HK-2 (cell line): Measurements from ENCODE around the gene RGS17.

Experiments used
- DNase-seq: peaks from one replicate; pipeline ENCODE4 v3.0.0-alpha.2; 2018; ENCODE audit not compliant: unreplicated experiment

Gene RGS17

GRCh38 chr6:153084393-153084792 is 46.7 kb downstream of the RGS17 start:
- DNase-seq = no peak

GRCh38 chr6:153083869-153084268 is 47.2 kb downstream of the RGS17 start:
- DNase-seq = no peak

- no peak for DNase-seq
Observed at GRCh38 chr6:153081914-153082313, 49.2 kb downstream of the RGS17 start.

- DNase-seq = no peak
Observed at GRCh38 chr6:153076431-153076830, 54.7 kb downstream of the RGS17 start.

- no peak for DNase-seq
Observed at GRCh38 chr6:153074761-153075160, 56.3 kb downstream of the RGS17 start.

GRCh38 chr6:153073841-153074240 is 57.2 kb downstream of the RGS17 start:
- DNase-seq = no peak

GRCh38 chr6:153070756-153071155 is 60.3 kb downstream of the RGS17 start:
- no peak for DNase-seq

GRCh38 chr6:153069897-153070296 is 61.2 kb downstream of the RGS17 start:
- no peak for DNase-seq

- no peak for DNase-seq
Observed at GRCh38 chr6:153065222-153065621, 65.9 kb downstream of the RGS17 start.

- DNase-seq = no peak
Observed at GRCh38 chr6:153063936-153064335, 67.1 kb downstream of the RGS17 start.

- DNase-seq = no peak
Observed at GRCh38 chr6:153062516-153062915, 68.6 kb downstream of the RGS17 start.

GRCh38 chr6:153059757-153060156 is 71.3 kb downstream of the RGS17 start:
- no peak for DNase-seq

- DNase-seq = no peak
Observed at GRCh38 chr6:153059311-153059710, 71.8 kb downstream of the RGS17 start.

GRCh38 chr6:153058909-153059308 is 72.2 kb downstream of the RGS17 start:
- no peak for DNase-seq

- DNase-seq = no peak
Observed at GRCh38 chr6:153058291-153058690, 72.8 kb downstream of the RGS17 start.

GRCh38 chr6:153056308-153056707 is 74.8 kb downstream of the RGS17 start:
- DNase-seq = no peak

GRCh38 chr6:153051801-153052200 is 79.3 kb downstream of the RGS17 start:
- no peak for DNase-seq

- DNase-seq = no peak
Observed at GRCh38 chr6:153048631-153049030, 82.5 kb downstream of the RGS17 start.

GRCh38 chr6:153047386-153047785 is 83.7 kb downstream of the RGS17 start:
- DNase-seq = no peak

GRCh38 chr6:153045271-153045670 is 85.8 kb downstream of the RGS17 start:
- no peak for DNase-seq

- no peak for DNase-seq
Observed at GRCh38 chr6:153044295-153044694, 86.8 kb downstream of the RGS17 start.

GRCh38 chr6:153043719-153044118 is 87.4 kb downstream of the RGS17 start:
- no peak for DNase-seq

- no peak for DNase-seq
Observed at GRCh38 chr6:153038378-153039057, 92.6 kb downstream of the RGS17 start.

- DNase-seq = no peak
Observed at GRCh38 chr6:153034139-153034538, 96.9 kb downstream of the RGS17 start.
